Panc1 (cell line): ENCODE data around the gene ANP32E. TPM values are rescaled to one million over a fixed set of nuclear protein-coding genes. Genes with fewer than 3 reads are reported as not detected.

Source experiments
- ATAC-seq: fragments of 200-7000 bp; cut with Tn5 transposase; 2 replicates; pipeline ENCODE4 v1.9.1; 2020; ENCODE audit warnings: mild to moderate bottlenecking, moderate library complexity
- BruUV-seq: library from RNA; stranded (reverse); fragments of 400-500 nt; replicated peaks from 2 replicates; lab custom pipeline; 2021; lab: Mats Ljungman, UMichigan
- CTCF ChIA-PET: fragments of 300-600 bp; sonication (Branson Sonifier 250); formaldehyde crosslinking; loops from one replicate; lab custom pipeline; 2022; ENCODE audit warnings: antibody characterized with exemption; lab: Charles Lee
- POLR2A ChIA-PET: fragments of 300-600 bp; sonication (Branson Sonifier 250); formaldehyde crosslinking; loops from one replicate; lab custom pipeline; 2022; ENCODE audit warnings: antibody characterized with exemption; lab: Charles Lee
- DNase-seq: peaks from one replicate; pipeline ENCODE4 v3.0.0-alpha.2; 2010; ENCODE audit warnings: low read depth, low spot score
- H3K27ac ChIP-seq: 2 replicates; pipeline ENCODE4 v1.5.1; 2011; ENCODE audit warnings: mild to moderate bottlenecking, low read length, inconsistent platforms
- H3K27me3 ChIP-seq: fragments of 200-500 bp; sonication (Bioruptor generic); 2 replicates; pipeline ENCODE4 v1.6.0; 2014; ENCODE audit warnings: low read length, inconsistent platforms; ENCODE audit not compliant: control insufficient read depth, insufficient read depth
- H3K36me3 ChIP-seq: fragments of 200-500 bp; sonication (Bioruptor generic); 2 replicates; pipeline ENCODE4 v1.5.1; 2014; ENCODE audit warnings: inconsistent platforms, mild to moderate bottlenecking, low read length, moderate library complexity; ENCODE audit not compliant: control insufficient read depth, insufficient read depth
- H3K4me1 ChIP-seq: 2 replicates; pipeline ENCODE4 v1.5.1; 2011; ENCODE audit warnings: inconsistent platforms, mild to moderate bottlenecking, low read length, moderate library complexity; ENCODE audit not compliant: control insufficient read depth, insufficient read depth
- H3K4me3 ChIP-seq, 2 experiments: 2 replicates each; pipeline ENCODE4 v1.5.1; 2011 to 2012; ENCODE audit warnings: low read depth in 2 of 2, low read length in 2 of 2, mild to moderate bottlenecking in 2 of 2, inconsistent platforms in 1 of 2, moderate library complexity in 1 of 2
- H3K9me3 ChIP-seq: fragments of 200-500 bp; sonication (Bioruptor generic); 2 replicates; pipeline ENCODE4 v1.5.1; 2014; ENCODE audit warnings: low read depth, mild to moderate bottlenecking, inconsistent platforms, low read length, moderate library complexity; ENCODE audit not compliant: control insufficient read depth, insufficient read depth
- POLR2AphosphoS5 ChIP-seq: IDR thresholded peaks from 2 replicates; pipeline ENCODE4 v1.6.1; 2012; ENCODE audit warnings: mild to moderate bottlenecking, low read depth, low read length, moderate library complexity
- SIN3A ChIP-seq: IDR thresholded peaks from 2 replicates; pipeline ENCODE4 v1.6.1; 2012; ENCODE audit warnings: low read depth, mild to moderate bottlenecking, low read length, moderate library complexity, borderline replicate concordance; ENCODE audit not compliant: insufficient read depth
- TCF7L2 ChIP-seq: IDR thresholded peaks from 2 replicates; pipeline ENCODE4 v1.6.1; 2011; ENCODE audit warnings: mild to moderate bottlenecking, low read depth, low read length, inconsistent platforms
- in situ Hi-C: cut with HindIII; loops from 2 replicates; pipeline ENCODE4 v1.10.0; 2016; ENCODE audit warnings: low sequenced_read_pairs, low pct_unique_long_range_greater_than_20kb
- intact Hi-C: fragments of 100-400 bp; cut with micrococcal nuclease; formaldehyde crosslinking; loops from one replicate; pipeline ENCODE4 v1.10.0; 2022; ENCODE audit not compliant: unreplicated experiment
- total RNA-seq: library from RNA; stranded (reverse); gene quantifications from one replicate; pipeline ENCODE4 v1.2.1, GENCODE V29; 2021; ENCODE audit not compliant: unreplicated experiment
- TF ChIP-seq, protein P1 (sequence below), 2 experiments: IDR thresholded peaks; 2 replicates each; pipeline ENCODE4 v1.6.1; 2011 to 2012; ENCODE audit warnings: low read depth in 2 of 2, control low read depth in 1 of 2, low read length in 1 of 2, mild to moderate bottlenecking in 1 of 2, moderate library complexity in 1 of 2; ENCODE audit not compliant: insufficient read depth in 1 of 2
- TF ChIP-seq, protein P2 (sequence below): fragments of 450-650 bp; IDR thresholded peaks from 2 replicates; pipeline ENCODE4 v1.5.1; 2017; ENCODE audit warnings: mild to moderate bottlenecking

ANP32E gene
- total RNA-seq, 1 experiment from 2014 or later, result 66.2 TPM

DNA sequence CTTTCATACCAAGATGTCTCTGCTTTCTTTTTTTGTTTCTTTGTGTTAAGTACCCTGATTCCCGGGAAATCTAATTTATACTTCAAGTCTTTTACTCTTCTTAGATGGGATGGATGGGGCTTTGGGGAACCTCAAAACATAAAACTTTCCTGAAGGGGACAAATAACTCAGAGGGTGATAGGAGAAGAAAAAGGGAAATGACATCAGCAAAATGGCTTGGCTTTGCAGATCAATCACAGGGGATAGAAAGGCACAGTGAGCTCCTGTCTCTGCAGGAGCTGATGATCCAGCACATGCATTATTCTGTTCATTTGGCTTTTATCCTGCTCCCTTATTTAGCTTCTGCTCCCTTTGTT lies 20.3 kb upstream of the ANP32E start:
- ATAC-seq, result peak; percentile 19; the same call in 1 of the 2 replicates
- Histone ChIP-seq H3K4me3 (peak overlapping the region; percentile 30 to 69), H3K4me1 (peaks cover 17% of the 10 kb centered on the region), H3K9me3 (no peaks in the 10 kb centered on the region), H3K27ac (peak overlapping the region; percentile 84), H3K36me3 (no peaks in the 10 kb centered on the region), H3K27me3 (no peaks in the 10 kb centered on the region)
- no peak for TF ChIP-seq POLR2AphosphoS5
- TF ChIP-seq, protein P1, sequence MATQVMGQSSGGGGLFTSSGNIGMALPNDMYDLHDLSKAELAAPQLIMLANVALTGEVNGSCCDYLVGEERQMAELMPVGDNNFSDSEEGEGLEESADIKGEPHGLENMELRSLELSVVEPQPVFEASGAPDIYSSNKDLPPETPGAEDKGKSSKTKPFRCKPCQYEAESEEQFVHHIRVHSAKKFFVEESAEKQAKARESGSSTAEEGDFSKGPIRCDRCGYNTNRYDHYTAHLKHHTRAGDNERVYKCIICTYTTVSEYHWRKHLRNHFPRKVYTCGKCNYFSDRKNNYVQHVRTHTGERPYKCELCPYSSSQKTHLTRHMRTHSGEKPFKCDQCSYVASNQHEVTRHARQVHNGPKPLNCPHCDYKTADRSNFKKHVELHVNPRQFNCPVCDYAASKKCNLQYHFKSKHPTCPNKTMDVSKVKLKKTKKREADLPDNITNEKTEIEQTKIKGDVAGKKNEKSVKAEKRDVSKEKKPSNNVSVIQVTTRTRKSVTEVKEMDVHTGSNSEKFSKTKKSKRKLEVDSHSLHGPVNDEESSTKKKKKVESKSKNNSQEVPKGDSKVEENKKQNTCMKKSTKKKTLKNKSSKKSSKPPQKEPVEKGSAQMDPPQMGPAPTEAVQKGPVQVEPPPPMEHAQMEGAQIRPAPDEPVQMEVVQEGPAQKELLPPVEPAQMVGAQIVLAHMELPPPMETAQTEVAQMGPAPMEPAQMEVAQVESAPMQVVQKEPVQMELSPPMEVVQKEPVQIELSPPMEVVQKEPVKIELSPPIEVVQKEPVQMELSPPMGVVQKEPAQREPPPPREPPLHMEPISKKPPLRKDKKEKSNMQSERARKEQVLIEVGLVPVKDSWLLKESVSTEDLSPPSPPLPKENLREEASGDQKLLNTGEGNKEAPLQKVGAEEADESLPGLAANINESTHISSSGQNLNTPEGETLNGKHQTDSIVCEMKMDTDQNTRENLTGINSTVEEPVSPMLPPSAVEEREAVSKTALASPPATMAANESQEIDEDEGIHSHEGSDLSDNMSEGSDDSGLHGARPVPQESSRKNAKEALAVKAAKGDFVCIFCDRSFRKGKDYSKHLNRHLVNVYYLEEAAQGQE (IDR thresholded peaks at IDR 0.05; ENCODE audit: insufficient read depth in 1 of 2, low read depth in 2 of 2, low read length in 1 of 2), result no peak
- TF ChIP-seq TCF7L2, result no peak
- TF ChIP-seq SIN3A, result no peak
- TF ChIP-seq, protein P2, sequence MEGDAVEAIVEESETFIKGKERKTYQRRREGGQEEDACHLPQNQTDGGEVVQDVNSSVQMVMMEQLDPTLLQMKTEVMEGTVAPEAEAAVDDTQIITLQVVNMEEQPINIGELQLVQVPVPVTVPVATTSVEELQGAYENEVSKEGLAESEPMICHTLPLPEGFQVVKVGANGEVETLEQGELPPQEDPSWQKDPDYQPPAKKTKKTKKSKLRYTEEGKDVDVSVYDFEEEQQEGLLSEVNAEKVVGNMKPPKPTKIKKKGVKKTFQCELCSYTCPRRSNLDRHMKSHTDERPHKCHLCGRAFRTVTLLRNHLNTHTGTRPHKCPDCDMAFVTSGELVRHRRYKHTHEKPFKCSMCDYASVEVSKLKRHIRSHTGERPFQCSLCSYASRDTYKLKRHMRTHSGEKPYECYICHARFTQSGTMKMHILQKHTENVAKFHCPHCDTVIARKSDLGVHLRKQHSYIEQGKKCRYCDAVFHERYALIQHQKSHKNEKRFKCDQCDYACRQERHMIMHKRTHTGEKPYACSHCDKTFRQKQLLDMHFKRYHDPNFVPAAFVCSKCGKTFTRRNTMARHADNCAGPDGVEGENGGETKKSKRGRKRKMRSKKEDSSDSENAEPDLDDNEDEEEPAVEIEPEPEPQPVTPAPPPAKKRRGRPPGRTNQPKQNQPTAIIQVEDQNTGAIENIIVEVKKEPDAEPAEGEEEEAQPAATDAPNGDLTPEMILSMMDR, result no peak; the same call in 1 of the 2 replicates
- ChIA-PET CTCF (interaction anchor here (0.6 to 2.0 kb wide), 7 partner anchors 13 to 750 kb away, joined by 3 to 14 read pairs (median 4); partner anchors contain the start of genes APH1A and MINDY1), POLR2A (interaction anchor here (0.6 kb wide), 1 partner anchor 9 kb away, joined by 5 read pairs; no protein-coding TSS in a partner anchor)
- intact Hi-C loops (no loop called here), in situ Hi-C loops (no loop called here)
- no peak for DNase-seq
- BruUV-seq, result no TSS peak

DNA sequence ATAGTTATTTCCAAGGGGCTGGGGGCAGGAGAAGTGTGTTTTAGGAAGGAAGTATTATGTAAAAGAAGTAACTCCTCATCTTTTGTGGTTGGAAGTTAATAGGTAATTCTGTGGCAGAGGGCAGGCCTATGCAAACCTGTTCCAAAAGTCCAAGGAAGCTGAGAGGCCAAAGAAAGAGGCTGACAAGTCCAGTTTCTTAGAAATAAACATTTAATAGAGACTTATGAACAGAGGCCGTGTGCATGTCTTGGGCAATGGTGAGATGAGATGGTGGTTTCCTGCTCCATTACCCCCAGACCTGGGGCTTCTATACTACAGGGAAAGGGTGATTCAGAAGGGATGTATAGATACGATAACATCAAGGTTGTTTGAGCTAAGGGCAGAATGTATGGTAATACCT lies 14.0 kb upstream of the ANP32E start:
- DNase-seq, result no peak
- H3K4me1 ChIP-seq, result no peaks in the 10 kb centered on the region
- no TSS peak for BruUV-seq
- H3K4me3 ChIP-seq, result no peak overlapping the region
- CTCF ChIA-PET, result no interaction called here
- ATAC-seq, result 0 out of 2 replicates have a peak, but pooled peaks have one; percentile 35
- TF ChIP-seq TCF7L2, result no peak
- TF ChIP-seq SIN3A, result no peak
- TF ChIP-seq, protein P1 (IDR thresholded peaks at IDR 0.05; ENCODE audit: insufficient read depth in 1 of 2, low read depth in 2 of 2, low read length in 1 of 2), result no peak
- TF ChIP-seq, protein P2, result no peak
- TF ChIP-seq POLR2AphosphoS5, result no peak
- intact Hi-C loops, result no loop called here
- no peaks in the 10 kb centered on the region for H3K9me3 ChIP-seq
- H3K27ac ChIP-seq, result no peak overlapping the region
- no peaks in the 10 kb centered on the region for H3K27me3 ChIP-seq
- POLR2A ChIA-PET, result no interaction called here
- in situ Hi-C loops, result no loop called here
- H3K36me3 ChIP-seq, result no peaks in the 10 kb centered on the region
